GM21381 (cell line): Measurements from ENCODE around the gene NR3C2.
"Not testable (repeated sequence)": the region's sequence is repeated elsewhere in the genome, so short reads cannot be mapped to it uniquely, and the experiment has no call there.

Experiments used
- ATAC-seq: cut with Tn5 transposase; IDR thresholded peaks from one replicate; pipeline ENCODE4 v1.9.1; 2021; ENCODE audit warnings: mild to moderate bottlenecking, moderate library complexity; ENCODE audit not compliant: unreplicated experiment

NR3C2 gene

DNA sequence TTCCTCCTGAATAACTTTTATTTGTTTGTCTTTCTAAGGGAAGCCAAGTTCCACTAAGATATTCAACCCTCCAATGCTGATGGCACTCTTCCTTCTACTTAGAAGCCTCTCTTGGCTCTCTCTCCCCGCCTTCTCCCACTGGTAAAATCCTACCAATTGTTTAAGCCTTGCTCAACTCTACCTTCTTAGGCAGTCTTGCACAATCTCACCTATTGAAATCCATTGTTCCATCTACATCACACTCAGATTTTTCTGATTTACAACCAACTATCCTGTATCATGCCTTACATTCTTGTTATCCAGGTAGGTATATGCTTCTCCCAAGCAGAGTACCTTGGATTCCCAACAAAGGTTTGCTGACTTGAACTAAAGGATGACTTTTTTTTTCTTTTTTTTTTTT is 69.1 kb downstream of the NR3C2 start:
- no peak for ATAC-seq

DNA sequence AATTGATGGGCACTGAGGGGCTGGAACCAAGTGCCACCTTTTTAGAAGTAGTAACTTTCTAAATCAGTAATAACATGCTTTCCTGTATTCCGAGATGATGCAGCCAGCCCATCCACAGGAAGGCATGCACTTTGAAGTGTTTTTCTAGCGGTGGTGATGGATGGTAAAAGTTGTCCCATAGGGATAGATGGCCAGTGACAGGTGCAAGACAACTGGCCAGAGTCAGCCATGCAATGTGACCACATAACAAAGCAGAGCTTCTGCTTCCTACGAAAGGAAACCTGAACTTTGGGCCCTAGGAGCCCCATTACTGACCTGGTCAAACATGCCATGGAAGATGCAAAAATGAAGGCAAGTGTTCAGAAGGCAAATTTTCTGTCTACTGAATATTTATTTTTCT is 72.3 kb downstream of the NR3C2 start:
- no peak for ATAC-seq

DNA sequence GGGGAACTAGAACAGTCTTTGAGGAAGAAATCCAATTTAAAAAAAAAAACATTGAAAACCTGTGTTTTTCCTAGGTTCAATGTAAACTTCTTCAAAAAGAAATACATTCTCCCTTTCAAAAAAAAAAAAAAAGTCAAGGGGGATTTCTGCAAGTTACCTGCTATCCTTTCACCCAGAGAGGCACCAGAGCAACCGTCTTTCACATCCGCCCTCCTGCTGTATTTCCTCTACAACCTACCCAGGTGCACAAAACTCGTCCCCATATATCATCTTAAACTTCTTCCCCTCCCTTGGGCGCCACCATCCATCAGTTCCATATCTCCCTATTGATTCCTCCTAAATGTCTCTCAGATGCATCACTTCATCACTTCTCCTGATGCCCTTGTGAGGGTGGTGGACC is 74.5 kb downstream of the NR3C2 start:
- ATAC-seq = no peak

GRCh38 chr4:148366251-148366650 is 76.0 kb downstream of the NR3C2 start:
- no peak for ATAC-seq

DNA sequence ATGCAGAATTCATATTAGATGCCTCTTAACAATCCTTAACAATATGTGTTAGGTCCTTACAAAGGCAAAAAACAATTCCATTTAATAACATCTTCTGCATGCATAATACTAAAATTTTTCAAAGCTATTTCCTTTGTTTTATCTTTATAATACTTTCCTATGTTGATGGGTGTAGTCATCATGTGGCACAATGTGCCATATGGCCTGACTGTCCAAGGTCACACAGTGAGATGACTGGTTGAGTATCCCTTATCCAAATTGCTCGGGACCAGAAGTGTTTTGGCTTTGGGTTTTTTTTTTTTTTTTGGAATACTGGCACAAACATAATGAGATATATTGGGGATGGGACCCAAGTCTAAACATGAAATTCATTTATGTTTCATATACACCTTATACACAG is 77.7 kb downstream of the NR3C2 start:
- no peak for ATAC-seq

- no peak for ATAC-seq
Measured at GRCh38 chr4:148359769-148360168, 82.4 kb downstream of the NR3C2 start.

- no peak for ATAC-seq
Measured at GRCh38 chr4:148355442-148356123, 86.6 kb downstream of the NR3C2 start.

DNA sequence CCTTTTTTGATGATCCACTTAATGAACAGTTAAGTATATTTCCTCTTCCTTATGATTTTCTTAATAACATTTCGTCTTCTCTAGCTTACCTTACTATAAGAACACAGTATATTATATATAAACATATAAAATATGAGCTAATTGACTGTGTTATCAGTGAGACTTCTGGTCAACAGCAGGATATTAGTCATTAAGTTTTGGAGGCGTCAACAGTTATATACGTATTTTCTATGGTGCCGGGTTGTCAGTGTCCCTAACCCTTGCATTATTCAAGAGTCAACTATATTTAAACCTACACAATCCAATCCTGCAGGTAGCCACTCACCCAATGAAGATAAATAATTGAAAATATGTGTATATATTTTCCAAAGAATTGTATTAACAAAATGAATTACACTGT is 88.0 kb downstream of the NR3C2 start:
- ATAC-seq = no peak

DNA sequence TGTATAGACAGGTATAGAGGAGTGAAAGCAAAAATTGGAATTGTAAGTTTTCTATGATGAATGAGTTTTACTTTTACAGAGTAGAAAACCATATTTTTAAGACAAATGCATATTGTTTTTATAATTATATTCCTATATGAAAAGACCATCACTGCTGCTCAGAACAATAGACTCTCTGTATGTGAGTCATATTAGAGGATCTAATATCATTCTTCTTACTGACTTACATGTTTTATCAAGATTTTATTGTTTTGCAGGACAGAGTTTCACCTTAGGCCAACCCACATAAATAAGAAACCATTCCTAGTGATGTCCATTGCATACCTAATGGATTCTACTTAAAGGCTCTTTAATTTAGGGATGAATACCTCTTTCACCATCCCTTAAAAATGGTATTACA is 88.6 kb downstream of the NR3C2 start:
- ATAC-seq = no peak

DNA sequence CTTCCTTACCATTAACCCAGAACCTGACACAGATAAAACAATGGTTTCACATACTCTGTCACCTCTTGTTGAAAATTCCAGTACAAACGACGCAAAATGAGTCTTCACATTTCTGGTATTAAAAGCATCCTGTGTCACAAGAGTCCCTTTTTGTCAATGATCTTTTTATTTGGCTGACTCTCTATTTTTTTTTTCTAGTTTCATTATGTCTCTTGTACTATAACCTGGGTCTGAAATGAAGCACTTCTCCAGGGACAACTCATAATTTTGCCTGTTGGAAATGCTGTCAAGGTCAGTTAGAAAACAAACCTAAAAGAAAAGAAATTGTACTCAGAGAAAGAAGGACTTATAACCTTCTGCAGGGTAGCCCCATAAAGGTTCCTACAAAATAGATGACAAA is 93.1 kb downstream of the NR3C2 start:
- no peak for ATAC-seq

- ATAC-seq = no peak
Measured at GRCh38 chr4:148346657-148347056, 95.6 kb downstream of the NR3C2 start.

DNA sequence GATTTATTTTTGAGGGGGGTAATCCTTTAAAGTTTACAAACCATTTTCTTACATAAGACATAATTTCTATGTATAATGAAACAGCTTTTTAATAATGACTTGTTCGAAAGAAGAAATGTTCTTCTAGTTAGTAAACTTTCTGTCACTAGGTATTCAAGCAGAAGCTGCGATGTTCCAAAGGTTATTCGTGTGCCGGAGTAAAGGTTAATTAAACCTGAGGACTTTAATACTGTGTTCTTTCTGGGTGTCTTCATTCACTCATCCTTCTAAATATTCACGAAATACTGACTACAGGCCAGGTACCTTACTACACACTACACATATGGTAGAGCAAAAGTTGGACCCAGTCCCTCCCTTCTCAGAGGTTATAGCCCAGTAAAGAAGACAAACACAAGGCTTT is 96.7 kb downstream of the NR3C2 start:
- ATAC-seq = no peak

DNA sequence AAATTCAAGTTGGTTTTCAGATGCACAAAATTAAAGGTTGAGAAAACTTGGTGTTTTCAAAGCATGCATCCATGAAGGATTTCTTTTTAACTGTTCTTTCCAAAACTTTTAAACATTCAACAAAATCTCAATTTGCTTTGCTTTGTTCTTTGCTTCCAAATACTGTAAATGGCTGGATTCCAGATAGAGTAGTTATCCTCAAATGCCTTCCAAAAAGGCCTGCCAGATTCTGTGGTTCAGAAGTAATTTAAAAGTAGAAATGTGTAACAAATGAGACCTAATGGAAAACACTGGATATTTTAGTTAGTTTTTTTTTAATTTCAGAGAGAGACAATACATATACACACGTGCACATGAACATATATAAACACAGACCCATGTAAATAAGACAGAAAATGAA is 97.3 kb downstream of the NR3C2 start:
- no peak for ATAC-seq

DNA sequence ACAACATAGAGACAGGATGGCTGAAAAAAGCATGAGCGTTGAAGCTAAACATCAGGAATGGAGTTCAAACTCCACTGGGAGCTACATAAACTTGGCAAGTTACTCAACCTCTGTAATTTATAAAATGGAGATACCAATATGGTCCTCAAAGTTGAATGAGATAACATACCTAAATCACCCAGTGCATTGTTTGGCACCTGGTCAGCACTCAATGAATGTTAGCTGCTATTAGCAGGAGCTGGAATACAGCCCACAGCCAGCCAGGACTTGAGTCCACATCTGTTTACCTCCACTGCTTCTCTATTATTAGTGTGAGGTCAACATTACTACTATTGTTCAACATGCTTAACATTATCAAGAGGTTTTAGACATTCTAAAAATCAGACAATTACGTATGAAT is 97.9 kb downstream of the NR3C2 start:
- no peak for ATAC-seq

DNA sequence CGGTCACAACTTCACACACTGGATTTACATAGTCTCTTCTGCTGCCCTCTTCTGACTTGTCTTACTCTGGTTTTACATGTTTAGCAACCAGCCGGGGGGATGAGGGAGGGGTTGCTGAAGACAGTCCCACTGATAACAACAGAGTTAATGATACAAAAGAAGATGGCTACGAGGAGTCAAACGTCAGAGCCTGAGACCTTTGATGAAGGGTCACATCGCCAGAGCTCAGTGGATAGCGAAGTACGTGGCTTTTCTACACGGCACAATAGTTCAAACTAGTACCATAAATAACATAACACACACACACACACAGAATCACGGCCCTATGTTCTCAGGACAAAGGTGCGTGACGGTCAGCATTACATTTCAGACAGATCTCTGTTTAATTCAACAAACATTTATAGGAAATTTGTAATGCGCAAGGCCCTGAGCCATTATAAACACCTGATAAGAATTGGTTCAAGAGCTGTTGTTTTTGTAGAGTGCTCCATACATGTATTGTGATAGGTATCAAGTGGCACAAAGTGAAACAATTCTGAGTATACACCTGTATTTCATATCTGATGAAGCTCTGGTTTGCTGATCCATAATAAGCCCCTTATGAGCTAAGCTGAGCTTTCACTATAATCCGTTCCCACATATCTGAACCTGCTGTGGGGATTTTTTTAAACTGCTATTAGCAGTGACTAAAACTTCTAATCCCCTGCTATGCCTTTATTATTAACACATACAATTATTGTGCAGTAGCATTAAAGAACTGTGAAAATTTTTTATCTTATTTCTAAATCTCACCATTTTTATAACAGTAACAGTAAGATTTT is 100.0 kb downstream of the NR3C2 start:
- no peak for ATAC-seq

GRCh38 chr4:148335133-148335532 is 107.1 kb downstream of the NR3C2 start:
- ATAC-seq = no peak

DNA sequence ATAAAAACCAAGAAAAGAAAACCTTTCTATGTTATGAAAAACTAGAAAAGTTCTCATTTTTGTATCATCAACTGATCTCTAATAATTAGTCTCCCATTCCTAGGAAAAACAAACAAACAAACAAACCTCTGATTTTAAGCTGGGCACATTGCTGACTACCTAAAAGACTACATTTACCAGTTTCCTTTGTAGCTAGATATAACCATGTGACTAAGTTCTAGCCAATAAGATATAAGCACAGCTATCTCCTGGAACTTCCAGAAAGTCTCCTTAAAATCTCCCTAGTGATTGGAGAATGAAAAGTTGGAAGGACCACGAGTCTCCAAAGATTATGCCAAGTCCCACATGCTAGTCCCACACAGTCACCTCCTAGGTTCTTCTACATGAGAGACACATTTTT is 108.9 kb downstream of the NR3C2 start:
- no peak for ATAC-seq

GRCh38 chr4:148332486-148332885 is 109.7 kb downstream of the NR3C2 start:
- ATAC-seq = no peak

DNA sequence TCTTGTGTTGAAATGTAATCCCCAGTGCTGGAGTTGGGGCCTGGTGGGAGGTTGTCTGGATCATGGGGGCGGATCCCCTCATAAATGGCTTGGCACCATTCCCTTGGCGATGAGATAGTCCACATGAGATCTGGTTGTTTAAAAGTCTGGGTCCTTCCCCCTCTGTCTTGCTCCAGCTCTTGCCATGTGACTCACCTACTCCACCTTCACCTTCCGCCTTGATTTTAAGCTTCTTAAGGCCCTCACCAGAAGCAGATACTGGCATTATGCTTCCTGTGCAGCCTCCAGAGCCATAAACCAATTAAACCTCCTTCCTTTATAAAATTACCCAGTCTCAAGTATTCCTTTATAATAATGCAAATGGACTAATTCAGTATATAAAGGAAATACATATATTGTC is 111.5 kb downstream of the NR3C2 start:
- no peak for ATAC-seq

DNA sequence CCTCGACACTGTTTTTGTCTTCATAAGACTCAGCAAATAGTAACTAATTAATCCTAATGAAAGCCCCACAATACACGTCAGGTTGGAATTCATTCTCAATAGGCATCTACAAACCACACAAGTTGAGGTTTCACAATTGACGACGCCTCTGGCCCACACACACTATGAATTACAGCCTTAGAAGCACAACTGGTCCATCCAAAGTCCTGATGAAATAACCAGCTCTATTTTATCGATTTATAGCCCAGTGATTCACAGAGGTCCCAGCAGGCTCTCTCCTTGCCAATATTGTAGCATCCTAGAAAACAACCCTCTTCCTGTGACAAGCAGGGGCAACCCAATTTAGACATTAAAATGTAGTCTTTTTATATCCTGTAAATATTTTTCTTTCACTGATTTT is 112.1 kb downstream of the NR3C2 start:
- ATAC-seq = no peak

GRCh38 chr4:148329751-148330150 is 112.5 kb downstream of the NR3C2 start:
- no peak for ATAC-seq

DNA sequence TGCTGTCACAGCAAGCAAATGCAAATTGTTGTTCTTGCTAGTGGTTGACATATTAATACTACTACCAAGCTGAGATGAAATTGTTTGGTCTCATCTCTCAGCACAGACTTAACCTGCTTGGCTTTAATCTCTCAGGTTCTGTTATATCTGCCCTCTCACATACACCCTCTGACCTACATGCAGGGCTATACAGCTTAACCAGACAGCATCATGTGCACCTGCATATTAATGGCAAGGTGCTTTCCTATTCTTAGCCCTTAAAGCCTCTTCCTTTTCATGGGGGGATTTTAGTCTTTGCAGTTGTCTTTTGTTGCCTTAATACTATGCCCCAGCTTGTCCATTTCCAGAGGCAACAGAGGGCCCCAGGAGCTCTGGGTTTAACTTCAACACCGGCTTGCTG is 114.5 kb downstream of the NR3C2 start:
- ATAC-seq = no peak

DNA sequence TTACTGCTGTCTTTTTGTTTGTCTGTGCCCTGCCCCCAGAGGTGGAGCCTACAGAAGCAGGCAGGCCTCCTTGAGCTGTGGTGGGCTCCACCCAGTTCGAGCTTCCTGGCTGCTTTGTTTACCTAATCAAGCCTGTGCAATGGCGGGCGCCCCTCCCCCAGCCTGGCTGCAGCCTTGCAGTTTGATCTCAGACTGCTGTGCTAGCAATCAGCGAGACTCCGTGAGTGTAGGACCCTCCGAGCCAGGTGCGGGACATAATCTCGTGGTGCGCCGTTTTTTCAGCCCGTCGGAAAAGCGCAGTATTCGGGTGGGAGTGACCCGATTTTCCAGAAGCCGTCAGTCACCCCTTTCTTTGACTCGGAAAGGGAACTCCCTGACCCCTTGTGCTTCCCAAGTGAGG is 118.9 kb downstream of the NR3C2 start:
- not testable (repeated sequence) for ATAC-seq
